Adrenal gland (tissue), 5 donors: ENCODE results near the gene DLG4.

Experiments
- POLR2A ChIP-seq, 2 donors: fragments of 450-650 bp; IDR thresholded peaks; one replicate each; pipeline ENCODE4 v1.6.1; 2017; ENCODE audit warnings: antibody characterized with exemption in 2 of 2, mild to moderate bottlenecking in 2 of 2, moderate library complexity in 1 of 2
- TF ChIP-seq, protein P1 (sequence below), 6 experiments: fragments of 450-650 bp in 4 of 6; fragments of 200-600 bp in 2 of 6; sonication (generic) in 1 of 6; IDR thresholded peaks; 1 replicate in 5 of 6; 2 replicates in 1 of 6; pipeline versions ENCODE4 v1.5.1 to v1.8.0; 2016 to 2021; ENCODE audit warnings: antibody characterized with exemption in 6 of 6, mild to moderate bottlenecking in 2 of 6, moderate library complexity in 1 of 6
- donor health status: DM: no; HTN: no; CAD: no.

DNA sequence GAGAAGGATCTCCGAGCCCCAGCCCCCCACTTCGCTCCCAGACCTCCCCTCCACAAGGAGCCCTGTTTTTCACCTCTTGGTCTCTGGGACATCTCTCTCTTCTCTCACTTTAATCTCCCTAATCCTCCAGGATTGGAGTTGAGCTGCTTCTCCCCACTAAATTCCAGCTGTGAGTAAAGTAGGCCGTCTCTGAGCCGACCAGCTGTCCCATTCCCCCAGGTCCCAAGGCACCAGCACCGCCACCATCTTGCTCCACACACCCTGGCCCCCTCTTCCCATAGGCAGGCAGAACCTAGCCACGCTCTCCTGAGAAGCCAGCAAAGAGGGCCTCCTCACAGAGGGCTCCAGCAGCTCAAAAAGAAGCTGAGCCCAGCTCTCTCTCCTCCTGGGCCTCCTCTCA is 878 bp downstream of the DLG4 start:
- TF ChIP-seq, protein P1, sequence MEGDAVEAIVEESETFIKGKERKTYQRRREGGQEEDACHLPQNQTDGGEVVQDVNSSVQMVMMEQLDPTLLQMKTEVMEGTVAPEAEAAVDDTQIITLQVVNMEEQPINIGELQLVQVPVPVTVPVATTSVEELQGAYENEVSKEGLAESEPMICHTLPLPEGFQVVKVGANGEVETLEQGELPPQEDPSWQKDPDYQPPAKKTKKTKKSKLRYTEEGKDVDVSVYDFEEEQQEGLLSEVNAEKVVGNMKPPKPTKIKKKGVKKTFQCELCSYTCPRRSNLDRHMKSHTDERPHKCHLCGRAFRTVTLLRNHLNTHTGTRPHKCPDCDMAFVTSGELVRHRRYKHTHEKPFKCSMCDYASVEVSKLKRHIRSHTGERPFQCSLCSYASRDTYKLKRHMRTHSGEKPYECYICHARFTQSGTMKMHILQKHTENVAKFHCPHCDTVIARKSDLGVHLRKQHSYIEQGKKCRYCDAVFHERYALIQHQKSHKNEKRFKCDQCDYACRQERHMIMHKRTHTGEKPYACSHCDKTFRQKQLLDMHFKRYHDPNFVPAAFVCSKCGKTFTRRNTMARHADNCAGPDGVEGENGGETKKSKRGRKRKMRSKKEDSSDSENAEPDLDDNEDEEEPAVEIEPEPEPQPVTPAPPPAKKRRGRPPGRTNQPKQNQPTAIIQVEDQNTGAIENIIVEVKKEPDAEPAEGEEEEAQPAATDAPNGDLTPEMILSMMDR (IDR thresholded peaks at IDR 0.05), result no peak
- no peak for TF ChIP-seq POLR2A (IDR thresholded peaks at IDR 0.05)
